Aorta (tissue), 5 donors: ENCODE measurements around the gene ALPK1. TPM values are rescaled to one million over a fixed set of nuclear protein-coding genes. Genes with fewer than 3 reads are reported as not detected.

ENCODE experiments used
- ATAC-seq: fragments of 200-7000 bp; cut with Tn5 transposase; one replicate; pipeline ENCODE4 v1.9.1; 2022; ENCODE audit warnings: moderate library complexity; ENCODE audit not compliant: low FRiP score
- DNase-seq, 2 donors: peaks; one replicate each; pipeline ENCODE4 v3.0.0-alpha.2; 2020
- H3K27ac ChIP-seq, 2 donors: one replicate each; pipeline ENCODE4 v1.5.1; 2013; ENCODE audit warnings: low read length in 2 of 2, mild to moderate bottlenecking in 2 of 2, moderate library complexity in 2 of 2, control low read depth in 1 of 2, inconsistent platforms in 1 of 2, low read depth in 1 of 2
- H3K27me3 ChIP-seq, 2 donors: one replicate each; pipeline ENCODE4 v1.6.1; 2013; ENCODE audit warnings: control low read depth in 1 of 2, low read length in 1 of 2, mild to moderate bottlenecking in 1 of 2, moderate library complexity in 1 of 2; ENCODE audit not compliant: insufficient read depth in 2 of 2, control insufficient read depth in 1 of 2
- H3K36me3 ChIP-seq, 2 donors: one replicate each; pipeline ENCODE4 v1.6.1; 2013; ENCODE audit warnings: control low read depth in 1 of 2, low read length in 1 of 2, mild to moderate bottlenecking in 1 of 2; ENCODE audit not compliant: insufficient read depth in 2 of 2, control insufficient read depth in 1 of 2
- H3K4me1 ChIP-seq, 2 donors: one replicate each; pipeline ENCODE4 v1.6.1; 2013; ENCODE audit warnings: low read length in 2 of 2, control low read depth in 1 of 2, mild to moderate bottlenecking in 1 of 2, moderate library complexity in 1 of 2; ENCODE audit not compliant: insufficient read depth in 2 of 2, control insufficient read depth in 1 of 2
- H3K4me3 ChIP-seq, 2 donors: one replicate each; pipeline ENCODE4 v1.5.1; 2013; ENCODE audit warnings: low read length in 2 of 2, control low read depth in 1 of 2, mild to moderate bottlenecking in 1 of 2
- H3K9me3 ChIP-seq: one replicate; pipeline ENCODE4 v1.6.1; 2013; ENCODE audit warnings: mild to moderate bottlenecking, low read length; ENCODE audit not compliant: control insufficient read depth
- WGBS, 2 donors: extraction: QIAGEN DNeasy Blood & Tissue Kit; methylation state at CpG; one replicate each; pipeline ENCODE4 v1.1.7; 2013; 5-methylcytosine and 5-hydroxymethylcytosine counted together
- intact Hi-C, 2 donors: fragments of 100-400 bp; cut with DNase I; formaldehyde crosslinking; loops; one replicate each; pipeline versions ENCODE4 v1.14.2 to v1.15.0; 2022
- polyA plus RNA-seq, 2 donors: library from polyadenylated mRNA; stranded (reverse); fragments of 200-250 nt; gene quantifications; one replicate each; pipeline ENCODE4 v1.2.3, GENCODE V29; 2013
- total RNA-seq, 2 donors: library from RNA; stranded (reverse); fragmentation: NEBNext Ultra II Directional; extraction: Animal tissue kit (Norgen Biotek cat#: 25700); gene quantifications; one replicate each; pipeline ENCODE4 v1.2.1, GENCODE V29; 2021
- donor health status: healthy with polysubstance abuse.
- donor health status: Bipolar disorder and iron deficiency.
- donor health status: DM: no; HTN: no; CAD: no.
- donor health status: DM: no; HTN: no; CAD: no.
- donor health status: DM: yes; HTN: yes; CAD: no.

The ALPK1 gene
- total and polyA plus RNA-seq, 4 donors = 6.6 to 52.7 (median 23.9) TPM

- H3K4me3 ChIP-seq = no peak overlapping the region
- intact Hi-C loops = loop anchor here in 1 of 2 donors (5.0 kb wide), 1 partner anchor 961 kb away; no protein-coding TSS in a partner anchor
- WGBS, 2 donors = 88 to 91% methylated on average over 8 of the region's 8 CpGs
- no peaks in the 10 kb centered on the region for H3K9me3 ChIP-seq
- ATAC-seq (no peak), DNase-seq (no peak)
- H3K4me1 ChIP-seq = peaks cover 0 to 4% of the 10 kb centered on the region in 2 donors
- no peak overlapping the region for H3K27ac ChIP-seq
- H3K36me3 ChIP-seq = peaks cover 0 to 2% of the 10 kb centered on the region in 2 donors
- no peaks in the 10 kb centered on the region for H3K27me3 ChIP-seq
Observed at GRCh38 chr4:112270640-112271421, 26.3 kb upstream of the ALPK1 start.

GRCh38 chr4:112272292-112272691 is 24.9 kb upstream of the ALPK1 start:
- Histone ChIP-seq H3K36me3 (peaks cover 0 to 2% of the 10 kb centered on the region in 2 donors), H3K4me3 (no peak overlapping the region), H3K27ac (no peak overlapping the region), H3K9me3 (no peaks in the 10 kb centered on the region), H3K27me3 (no peaks in the 10 kb centered on the region), H3K4me1 (peaks cover 0 to 4% of the 10 kb centered on the region in 2 donors)
- no peak for DNase-seq
- 83 to 84% methylated on average over 4 of the region's 4 CpGs for WGBS, 2 donors
- no peak for ATAC-seq
- intact Hi-C loops = loop anchor here in 1 of 2 donors (5.0 kb wide), 1 partner anchor 960 kb away; no protein-coding TSS in a partner anchor

DNA sequence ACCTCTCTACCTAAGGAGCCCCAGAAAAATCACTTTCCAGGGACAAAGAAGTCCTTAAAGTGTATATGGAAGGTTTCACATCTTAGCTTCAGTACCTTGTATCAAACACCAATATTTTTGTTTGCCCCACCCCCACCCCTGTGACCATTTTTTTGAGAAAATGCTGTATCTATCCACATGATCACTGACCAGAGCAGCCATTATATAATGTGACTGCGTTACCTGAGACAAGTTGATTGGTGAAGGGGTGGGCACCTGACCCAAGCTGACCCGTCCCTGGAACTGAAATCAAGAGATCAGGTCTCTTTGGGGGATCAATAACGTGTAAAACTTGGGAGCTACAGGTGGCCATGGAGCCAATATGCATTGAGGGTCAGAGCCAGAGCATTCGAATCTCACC is 22.2 kb upstream of the ALPK1 start:
- no peak for ATAC-seq
- Histone ChIP-seq H3K4me3 (no peak overlapping the region), H3K36me3 (peaks cover 0 to 2% of the 10 kb centered on the region in 2 donors), H3K9me3 (no peaks in the 10 kb centered on the region), H3K4me1 (no peaks in the 10 kb centered on the region), H3K27ac (no peak overlapping the region), H3K27me3 (no peaks in the 10 kb centered on the region)
- no peak for DNase-seq
- intact Hi-C loops = loop anchor here in 1 of 2 donors (5.0 kb wide), 1 partner anchor 957 kb away; no protein-coding TSS in a partner anchor
- 96 to 100% methylated on average over 4 of the region's 4 CpGs for WGBS, 2 donors

DNA sequence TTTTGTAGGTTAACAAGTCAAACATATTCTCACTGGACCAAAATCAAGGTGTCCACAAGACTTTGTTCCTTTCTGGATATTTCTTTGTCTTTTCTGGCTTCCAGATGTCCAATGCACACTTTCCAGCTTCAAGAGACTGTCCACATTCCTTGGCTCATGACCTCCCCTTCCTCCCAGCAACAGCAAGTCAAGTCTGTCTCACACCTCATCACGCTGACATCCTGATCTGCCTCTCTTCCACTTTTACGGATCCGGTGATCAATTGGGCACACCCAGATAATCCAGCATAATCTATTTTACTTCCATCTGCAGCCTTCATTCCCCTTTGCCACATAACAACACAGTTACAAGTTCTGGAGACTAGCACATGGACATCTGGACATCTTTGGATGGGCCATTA is 21.1 kb upstream of the ALPK1 start:
- H3K27me3 ChIP-seq = no peaks in the 10 kb centered on the region
- no peaks in the 10 kb centered on the region for H3K4me1 ChIP-seq
- ATAC-seq = no peak
- intact Hi-C loops = no loop called here
- H3K27ac ChIP-seq = no peak overlapping the region
- no peak overlapping the region for H3K4me3 ChIP-seq
- H3K36me3 ChIP-seq = peaks cover 0 to 2% of the 10 kb centered on the region in 2 donors
- no peaks in the 10 kb centered on the region for H3K9me3 ChIP-seq
- DNase-seq = no peak
- 94 to 96% methylated on average over 3 of the region's 3 CpGs for WGBS, 2 donors

DNA sequence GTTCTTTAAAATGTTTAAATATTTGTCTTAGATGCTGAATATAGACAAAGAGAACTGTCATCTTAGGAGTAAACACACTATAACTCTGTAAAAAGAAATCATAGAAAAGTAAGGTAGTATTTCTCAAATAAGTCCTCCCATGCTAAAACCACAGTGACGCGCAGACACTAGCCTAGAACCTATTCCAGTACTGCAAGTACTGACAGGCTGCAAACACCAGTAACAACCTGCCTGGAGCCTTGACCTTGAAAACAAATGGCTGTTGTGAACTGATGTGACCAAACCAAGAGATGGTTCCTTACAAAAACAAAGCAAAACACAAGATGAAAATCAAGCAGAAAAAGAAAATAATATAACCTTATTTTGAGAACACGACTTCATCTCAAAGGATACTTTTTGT is 19.9 kb upstream of the ALPK1 start:
- Histone ChIP-seq H3K4me3 (no peak overlapping the region), H3K9me3 (no peaks in the 10 kb centered on the region), H3K27me3 (no peaks in the 10 kb centered on the region), H3K4me1 (no peaks in the 10 kb centered on the region), H3K36me3 (peaks cover 0 to 2% of the 10 kb centered on the region in 2 donors), H3K27ac (no peak overlapping the region)
- no peak for DNase-seq
- intact Hi-C loops = no loop called here
- ATAC-seq = no peak
- WGBS, 2 donors = 89% methylated on average over 3 of the region's 3 CpGs

DNA sequence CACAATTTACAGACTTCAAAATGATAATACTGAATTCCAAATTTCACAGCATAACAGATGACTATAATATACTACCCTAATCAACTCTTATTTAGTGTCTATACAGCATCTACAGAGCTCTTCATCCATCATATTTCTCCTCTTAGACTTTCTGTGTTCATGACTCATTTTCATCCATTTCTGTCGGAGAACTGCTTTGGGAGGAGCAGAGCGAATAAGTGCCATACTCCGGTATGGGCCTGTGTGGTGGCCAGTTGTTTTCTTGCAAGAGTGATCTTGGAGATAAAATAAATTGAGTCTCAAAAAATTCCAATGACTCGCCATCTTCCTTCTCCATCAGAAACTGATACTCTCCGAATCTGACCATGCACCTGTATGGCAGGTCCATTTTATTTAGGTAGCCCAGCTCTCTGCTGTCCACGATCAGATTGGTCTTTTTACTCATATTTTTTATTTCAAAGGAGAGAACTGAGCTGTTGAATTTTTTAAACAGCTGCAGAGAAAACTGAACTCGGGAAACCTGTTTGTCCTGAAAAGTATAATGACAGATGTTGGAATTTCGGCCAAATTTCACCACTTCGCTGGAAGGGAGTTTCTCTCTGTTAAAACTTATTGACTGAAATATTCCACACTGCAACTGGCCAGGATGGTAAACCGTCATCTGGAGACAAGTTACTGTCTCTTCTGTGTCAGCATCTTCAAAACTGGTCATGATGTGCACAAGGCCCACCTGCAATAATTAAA is 19.3 kb upstream of the ALPK1 start:
- no peaks in the 10 kb centered on the region for H3K9me3 ChIP-seq
- 76 to 78% methylated on average over 10 of the region's 10 CpGs for WGBS, 2 donors
- peaks cover 0 to 2% of the 10 kb centered on the region in 2 donors for H3K36me3 ChIP-seq
- no peak overlapping the region for H3K27ac ChIP-seq
- no peaks in the 10 kb centered on the region for H3K4me1 ChIP-seq
- H3K4me3 ChIP-seq = no peak overlapping the region
- H3K27me3 ChIP-seq = no peaks in the 10 kb centered on the region
- DNase-seq (no peak), ATAC-seq (no peak)
- intact Hi-C loops = no loop called here

DNA sequence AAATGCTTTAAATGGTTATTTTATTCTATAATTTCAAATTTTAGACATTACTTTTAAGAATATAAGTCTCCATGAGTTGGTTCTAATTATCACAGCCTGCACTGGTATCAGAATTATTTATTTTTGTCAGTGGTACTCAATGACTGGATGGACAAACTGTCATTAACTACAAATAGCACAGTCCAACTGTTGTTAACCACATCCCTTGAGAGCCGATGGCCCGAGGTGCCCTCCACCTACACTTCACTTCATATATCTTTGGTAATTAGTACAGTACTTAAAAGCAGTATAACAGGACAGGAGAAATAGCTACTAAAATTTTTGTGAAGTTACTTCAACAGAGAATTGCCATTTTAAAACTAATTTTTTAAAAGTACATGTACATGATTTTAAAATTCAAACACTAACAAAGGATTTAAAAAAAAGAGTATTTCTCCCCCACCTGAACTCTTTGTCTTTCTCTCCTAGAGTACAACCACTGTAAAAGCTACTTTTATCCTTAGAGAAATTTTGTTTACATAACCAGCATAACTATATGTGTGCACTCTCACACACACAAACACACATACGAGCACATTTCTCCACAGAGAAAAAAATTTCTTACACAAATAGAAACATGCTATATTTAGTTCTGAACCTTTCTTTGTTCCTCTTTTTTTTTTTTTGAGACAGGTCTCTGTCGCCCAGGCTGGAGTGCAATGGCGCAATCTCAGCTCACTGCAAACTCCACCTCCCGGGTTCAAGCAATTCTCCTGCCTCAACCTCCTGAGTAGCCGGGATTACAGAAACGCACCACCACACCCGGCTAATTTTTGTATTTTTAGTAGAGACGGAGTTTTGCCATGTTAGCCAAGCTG is 17.9 kb upstream of the ALPK1 start:
- WGBS, 2 donors = 48 to 60% methylated on average over 10 of the region's 10 CpGs
- ATAC-seq = no peak
- DNase-seq = no peak
- Histone ChIP-seq H3K4me3 (no peak overlapping the region), H3K4me1 (peaks cover 0 to 2% of the 10 kb centered on the region in 2 donors), H3K36me3 (peaks cover 0 to 2% of the 10 kb centered on the region in 2 donors), H3K27me3 (no peaks in the 10 kb centered on the region), H3K9me3 (no peaks in the 10 kb centered on the region), H3K27ac (no peak overlapping the region)
- intact Hi-C loops = no loop called here

DNA sequence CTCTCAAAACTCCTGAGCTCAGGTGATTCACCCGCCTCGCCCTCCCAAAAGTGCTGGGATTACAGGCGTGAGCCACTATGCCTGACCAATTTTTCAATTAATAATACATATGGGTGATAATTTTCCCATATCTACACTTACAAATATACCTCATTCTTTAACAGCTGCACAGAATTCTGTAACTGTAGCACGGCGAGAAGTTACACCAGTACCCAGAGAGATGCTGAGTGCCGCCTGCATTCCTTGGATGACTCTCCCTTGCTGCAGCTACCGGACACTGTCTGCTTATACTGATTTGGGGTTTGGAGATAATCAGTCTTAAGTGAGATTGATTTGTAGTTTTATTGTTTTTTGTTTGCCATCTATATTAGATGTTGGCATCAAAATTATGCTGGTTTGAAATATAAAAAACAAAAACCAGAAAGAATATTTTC is 17.3 kb upstream of the ALPK1 start:
- Histone ChIP-seq H3K4me3 (no peak overlapping the region), H3K27ac (no peak overlapping the region), H3K4me1 (peaks cover 0 to 2% of the 10 kb centered on the region in 2 donors), H3K9me3 (no peaks in the 10 kb centered on the region), H3K36me3 (peaks cover 0 to 2% of the 10 kb centered on the region in 2 donors), H3K27me3 (no peaks in the 10 kb centered on the region)
- intact Hi-C loops = no loop called here
- ATAC-seq = no peak
- no peak for DNase-seq
- 78 to 85% methylated on average over 7 of the region's 7 CpGs for WGBS, 2 donors
